HepG2 (cell line): ENCODE data around the gene MYH16.

Source experiments
- ARNT2 ChIP-seq: sonication (generic); formaldehyde crosslinking; IDR thresholded peaks from 2 replicates; pipeline ENCODE4 v1.8.0; 2022; ENCODE audit warnings: mild to moderate bottlenecking, low read depth, missing genetic modification reagents, moderate library complexity
- MATR3 ChIP-seq: sonication (generic); formaldehyde crosslinking; IDR thresholded peaks from 2 replicates; pipeline ENCODE4 v1.4.0; 2020; ENCODE audit warnings: missing genetic modification reagents
- MYC ChIP-seq: sonication (generic); formaldehyde crosslinking; IDR thresholded peaks from 2 replicates; pipeline ENCODE4 v1.9.0; 2021; ENCODE audit warnings: missing genetic modification reagents, borderline replicate concordance
- SUZ12 ChIP-seq: fragments of 150-350 bp; IDR thresholded peaks from 2 replicates; pipeline ENCODE4 v1.6.1; 2014; ENCODE audit warnings: low read depth, low read length
- UBTF ChIP-seq: sonication (generic); formaldehyde crosslinking; IDR thresholded peaks from 2 replicates; pipeline ENCODE4 v1.4.0; 2020; ENCODE audit warnings: mild to moderate bottlenecking, missing genetic modification reagents
- ZNF562 ChIP-seq: sonication (generic); formaldehyde crosslinking; IDR thresholded peaks from 2 replicates; pipeline ENCODE4 v1.8.0; 2022; ENCODE audit warnings: missing genetic modification reagents, borderline replicate concordance

- no peak for TF ChIP-seq ZNF562 (CRISPR knock-in tag)
- TF ChIP-seq MATR3 (CRISPR knock-in tag): no peak
- no peak for TF ChIP-seq UBTF
- TF ChIP-seq MYC (CRISPR knock-in tag): no peak
- TF ChIP-seq ARNT2 (CRISPR knock-in tag): no peak
- TF ChIP-seq SUZ12: no peak
Measured at GRCh38 chr7:99357701-99358490, 85.3 kb downstream of the MYH16 start.
